GM12878 (cell line): ENCODE measurements around the gene GJA9.

Source experiments
- CTCF ChIP-seq, 3 experiments: IDR thresholded peaks in 2 of 3; conservative IDR thresholded peaks in 1 of 3; 2 replicates each; pipeline ENCODE4 v1.5.1; 2011; ENCODE audit warnings: low read depth in 3 of 3, low read length in 3 of 3, mild to moderate bottlenecking in 3 of 3, control low read depth in 2 of 3, moderate library complexity in 2 of 3, inconsistent platforms in 1 of 3, mixed read lengths in 1 of 3; ENCODE audit not compliant: control insufficient read depth in 2 of 3, insufficient read depth in 1 of 3; ENCODE audit errors: extremely low read depth in 1 of 3
- EZH2 ChIP-seq: IDR thresholded peaks from 2 replicates; pipeline ENCODE4 v1.6.1; 2012; ENCODE audit warnings: low read depth, mild to moderate bottlenecking, control low read depth, inconsistent platforms, low read length, borderline replicate concordance; ENCODE audit not compliant: control insufficient read depth
- POLR2A ChIP-seq: IDR thresholded peaks from 2 replicates; pipeline ENCODE4 v1.6.1; 2011; ENCODE audit warnings: low read depth, mild to moderate bottlenecking, low read length
- REST ChIP-seq: IDR thresholded peaks from 2 replicates; pipeline ENCODE4 v1.6.1; 2012; ENCODE audit warnings: mild to moderate bottlenecking, low read depth, low read length
- RFX5 ChIP-seq: IDR thresholded peaks from 2 replicates; pipeline ENCODE4 v1.6.1; 2011; ENCODE audit warnings: low read depth, low read length, improper control_type of control experiment
- SIN3A ChIP-seq: IDR thresholded peaks from 2 replicates; pipeline ENCODE4 v1.6.1; 2012; ENCODE audit warnings: low read depth, low read length, improper control_type of control experiment
- SKIL ChIP-seq: fragments of 450-650 bp; IDR thresholded peaks from 2 replicates; pipeline ENCODE4 v1.6.1; 2017; ENCODE audit warnings: mild to moderate bottlenecking, low read depth, inconsistent platforms; ENCODE audit not compliant: poor library complexity, severe bottlenecking
- SMC3 ChIP-seq: IDR thresholded peaks from 2 replicates; pipeline ENCODE4 v1.6.1; 2011; ENCODE audit warnings: low read length, improper control_type of control experiment, borderline replicate concordance
- SP1 ChIP-seq: IDR thresholded peaks from one replicate; pipeline ENCODE4 v1.6.1; 2011; ENCODE audit warnings: low read depth, low read length
- TCF3 ChIP-seq: IDR thresholded peaks from 2 replicates; pipeline ENCODE4 v1.6.1; 2012; ENCODE audit warnings: low read depth, mild to moderate bottlenecking, low read length, borderline replicate concordance; ENCODE audit not compliant: insufficient read depth
- ZNF687 ChIP-seq: fragments of 450-650 bp; IDR thresholded peaks from 2 replicates; pipeline ENCODE4 v1.6.1; 2017; ENCODE audit warnings: mild to moderate bottlenecking, moderate library complexity

GRCh38 chr1:38848071-38848470 lies 33.3 kb downstream of the GJA9 start:
- TF ChIP-seq REST (no peak), TCF3 (no peak), EZH2 (no peak), POLR2A (no peak), CTCF (IDR thresholded peaks at IDR 0.05 in 2 of 3, conservative IDR thresholded peaks at IDR 0.05 in 1 of 3; ENCODE audit: control insufficient read depth in 2 of 3, extremely low read depth in 1 of 3, insufficient read depth in 1 of 3, low read depth in 3 of 3, low read length in 3 of 3) (no peak), SP1 (no peak), ZNF687 (no peak), SMC3 (no peak), SIN3A (no peak), SKIL (no peak), RFX5 (no peak)
